Uterus (tissue), 4 donors: ENCODE data around the gene ZNF569. TPM values are rescaled to one million over a fixed set of nuclear protein-coding genes. Genes with fewer than 3 reads are reported as not detected.

Source experiments
- DNase-seq, 2 donors: peaks; one replicate each; pipeline ENCODE4 v3.0.0-alpha.2; 2019 to 2020
- H3K27ac ChIP-seq, 2 donors: fragments of 200-600 bp; sonication (generic); 1 replicate in 1 of 2; 2 replicates in 1 of 2; pipeline ENCODE4 v1.5.1; 2016 to 2018
- H3K27me3 ChIP-seq, 2 donors: fragments of 200-600 bp; sonication (generic); one replicate each; pipeline ENCODE4 v1.5.1; 2018 to 2019; ENCODE audit warnings: control low read depth in 1 of 2
- H3K36me3 ChIP-seq, 2 donors: fragments of 200-600 bp; sonication (generic); one replicate each; pipeline ENCODE4 v1.5.1; 2019; ENCODE audit warnings: control low read depth in 1 of 2
- H3K4me1 ChIP-seq, 2 donors: fragments of 200-600 bp; sonication (generic); one replicate each; pipeline ENCODE4 v1.5.1; 2018 to 2019; ENCODE audit warnings: control low read depth in 1 of 2
- H3K4me3 ChIP-seq, 2 donors: fragments of 200-600 bp; sonication (generic); 1 replicate in 1 of 2; 2 replicates in 1 of 2; pipeline ENCODE4 v1.5.1; 2018 to 2019; ENCODE audit warnings: mild to moderate bottlenecking in 1 of 2
- H3K9me3 ChIP-seq, 2 donors: fragments of 200-600 bp; sonication (generic); one replicate each; pipeline ENCODE4 v1.5.1; 2019; ENCODE audit warnings: control low read depth in 1 of 2
- CTCF ChIP-seq, 4 experiments: fragments of 200-600 bp in 2 of 4; fragments of 450-650 bp in 2 of 4; sonication (generic) in 2 of 4; IDR thresholded peaks; one replicate each; pipeline ENCODE4 v1.5.1; 2016 to 2019; ENCODE audit warnings: antibody characterized with exemption in 4 of 4, mild to moderate bottlenecking in 2 of 4, moderate library complexity in 1 of 4
- POLR2A ChIP-seq, 2 donors: fragments of 450-650 bp; IDR thresholded peaks; one replicate each; pipeline ENCODE4 v1.6.1; 2016; ENCODE audit warnings: antibody characterized with exemption in 2 of 2, mild to moderate bottlenecking in 1 of 2, moderate library complexity in 1 of 2
- intact Hi-C: fragments of 100-400 bp; cut with DNase I; formaldehyde crosslinking; loops from one replicate; pipeline ENCODE4 v1.15.1; 2023; ENCODE audit warnings: low total_unique reads
- total RNA-seq, 4 donors: library from RNA; depleted of rRNA in 3 of 4; stranded (reverse); fragments of >200 nt in 3 of 4; gene quantifications; one replicate each; pipeline versions ENCODE4 v1.1.0 to v1.2.4, GENCODE V29; 2014 to 2023
- donor health status: DM: yes; HTN: yes; CAD: no.

Gene ZNF569
- total RNA-seq: 10 to 100 TPM in 3 of 4 donors, 1 to 10 TPM in 1; 8.7 to 23.5 (median 16.8) TPM

GRCh38 chr19:37466798-37467607 lies at the start of gene ZNF569:
TSS of gene ZNF569 (minus strand) at chr19:37467444. CDS start at chr19:37444921, 22,523 bp downstream.
- intact Hi-C loops: no loop called here
- TF ChIP-seq CTCF (IDR thresholded peaks at IDR 0.05): no peak
- TF ChIP-seq POLR2A (IDR thresholded peaks at IDR 0.05): peak; percentile 8 to 29

GRCh38 chr19:37513397-37513796 lies 46.2 kb upstream of the ZNF569 start:
- TF ChIP-seq CTCF (IDR thresholded peaks at IDR 0.05) (no peak), POLR2A (IDR thresholded peaks at IDR 0.05) (no peak)
- no peak overlapping the region for H3K27ac ChIP-seq

More at GRCh38 chr19:37466798-37467607, at the start of gene ZNF569:
- peak within 1 kb of the TSS; percentile 68 to 77 for H3K4me3 ChIP-seq
- H3K9me3 ChIP-seq: peaks cover 0 to 12% of the 10 kb centered on the region in 2 donors
- no peaks in the 10 kb centered on the region for H3K36me3 ChIP-seq
- H3K27me3 ChIP-seq: no peaks in the 10 kb centered on the region
- H3K4me1 ChIP-seq: no peaks in the 10 kb centered on the region
- DNase-seq: peak; percentile 91 to 92
- H3K27ac ChIP-seq: peak within 1 kb of the TSS; percentile 83 to 88

GRCh38 chr19:37511821-37512220 lies 44.6 kb upstream of the ZNF569 start:
- H3K36me3 ChIP-seq: no peaks in the 10 kb centered on the region
- intact Hi-C loops: no loop called here
- no peaks in the 10 kb centered on the region for H3K27me3 ChIP-seq
- TF ChIP-seq POLR2A (IDR thresholded peaks at IDR 0.05): no peak
- TF ChIP-seq CTCF (IDR thresholded peaks at IDR 0.05): no peak
- DNase-seq: no peak
- no peaks in the 10 kb centered on the region for H3K4me1 ChIP-seq
- H3K9me3 ChIP-seq: no peaks in the 10 kb centered on the region
- H3K4me3 ChIP-seq: no peak overlapping the region
- H3K27ac ChIP-seq: no peak overlapping the region

More at GRCh38 chr19:37513397-37513796, 46.2 kb upstream of the ZNF569 start:
- H3K9me3 ChIP-seq: no peaks in the 10 kb centered on the region
- no peaks in the 10 kb centered on the region for H3K4me1 ChIP-seq
- H3K4me3 ChIP-seq: no peak overlapping the region
- intact Hi-C loops: no loop called here
- no peaks in the 10 kb centered on the region for H3K36me3 ChIP-seq
- DNase-seq: no peak
- no peaks in the 10 kb centered on the region for H3K27me3 ChIP-seq

- no peak for TF ChIP-seq POLR2A (IDR thresholded peaks at IDR 0.05)
- no peak for TF ChIP-seq CTCF (IDR thresholded peaks at IDR 0.05)
- Histone ChIP-seq H3K4me3 (no peak overlapping the region), H3K36me3 (no peaks in the 10 kb centered on the region), H3K4me1 (no peaks in the 10 kb centered on the region), H3K9me3 (no peaks in the 10 kb centered on the region), H3K27ac (no peak overlapping the region), H3K27me3 (no peaks in the 10 kb centered on the region)
- intact Hi-C loops: no loop called here
- DNase-seq: no peak
These were observed 43.9 kb upstream of the ZNF569 start for GRCh38 chr19:37511186-37511585.

GRCh38 chr19:37507167-37507464 lies 39.9 kb upstream of the ZNF569 start:
- Histone ChIP-seq H3K4me1 (no peaks in the 10 kb centered on the region), H3K27me3 (no peaks in the 10 kb centered on the region), H3K27ac (peak overlapping the region; percentile 95 to 96), H3K36me3 (no peaks in the 10 kb centered on the region), H3K4me3 (peak overlapping the region; percentile 64 to 72), H3K9me3 (no peaks in the 10 kb centered on the region)
- TF ChIP-seq POLR2A (IDR thresholded peaks at IDR 0.05) (no peak), CTCF (IDR thresholded peaks at IDR 0.05) (no peak)
- no peak for DNase-seq
- intact Hi-C loops: no loop called here
